GM21423 (cell line): ENCODE results near the gene TOM1L2.
A peak's percentile ranks its signal among the peaks of the same experiment; 100 is the strongest.

Experiments used
- ATAC-seq: cut with Tn5 transposase; IDR thresholded peaks from one replicate; pipeline ENCODE4 v1.9.1; 2021; ENCODE audit warnings: mild to moderate bottlenecking, moderate library complexity; ENCODE audit not compliant: unreplicated experiment

Gene TOM1L2

DNA sequence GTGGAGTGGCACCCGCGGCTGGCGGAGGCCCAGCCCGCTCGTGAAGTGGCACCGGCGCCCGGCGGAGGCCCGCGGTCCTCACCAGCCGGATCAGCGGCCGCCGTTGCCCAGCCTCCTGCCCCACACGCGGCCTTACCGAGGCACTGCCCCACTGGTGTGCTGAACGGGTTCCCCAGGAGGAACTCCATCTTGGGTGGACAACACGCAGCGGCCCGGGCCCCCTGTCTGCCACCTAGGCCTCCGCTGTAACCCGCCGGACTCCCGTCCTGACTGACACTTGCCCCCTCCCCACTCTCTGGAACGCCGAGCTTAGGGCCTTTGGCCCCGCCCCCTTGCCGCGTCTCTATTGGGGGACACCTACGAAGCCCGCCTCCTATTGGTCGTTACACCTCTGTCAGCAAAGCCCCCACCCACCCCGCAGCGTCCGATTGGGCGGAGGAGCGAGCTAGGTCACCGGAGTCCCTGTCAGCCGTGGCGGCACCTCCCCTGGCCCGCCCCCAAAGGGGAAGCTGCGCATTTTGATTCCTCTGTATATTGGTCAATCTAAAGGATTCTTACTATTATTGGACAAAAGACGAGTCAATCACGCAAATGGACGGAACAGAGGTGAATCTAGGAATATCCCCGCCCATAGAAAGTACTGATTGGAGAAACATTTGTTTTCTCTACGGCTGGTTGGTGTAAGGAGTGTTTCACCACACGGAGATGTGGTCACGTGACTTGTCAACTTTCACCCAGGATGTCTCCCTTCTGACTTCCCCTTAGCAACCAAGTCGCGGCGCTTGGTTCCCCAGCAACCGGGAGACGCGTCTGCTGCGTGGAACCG is at the start of gene TOM1L2, which contains the start of gene DRC3:
Gene TOM1L2, minus strand, starts transcription at position 275 of the 826 bp plus-strand sequence. Its CDS starts 87 bp downstream, at position 188.
Gene DRC3, plus strand, starts transcription at position 737 of the 826 bp plus-strand sequence. CDS start 4,737 bp downstream, outside the sequence.
- ATAC-seq, result peak; percentile 94

DNA sequence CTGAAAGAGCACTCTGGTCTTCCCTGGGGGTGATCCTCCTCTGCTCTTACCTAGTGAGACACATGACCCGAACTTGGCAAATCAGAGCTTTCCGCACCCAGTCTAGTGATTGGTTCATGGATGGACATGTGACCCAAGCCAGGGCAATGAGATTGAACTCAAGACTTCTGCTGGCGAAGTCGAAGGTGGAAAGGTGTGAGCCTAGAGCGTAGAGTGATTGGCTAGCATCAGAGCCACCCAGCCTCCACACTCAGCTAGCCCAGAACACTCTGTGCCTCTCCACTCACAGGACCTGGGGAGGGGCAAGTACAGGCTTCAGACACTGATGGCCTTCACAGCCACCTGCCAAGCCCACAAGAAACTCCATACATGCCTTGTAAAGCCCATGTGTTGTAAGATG is 49.2 kb upstream of the TOM1L2 start:
- ATAC-seq, result no peak

- ATAC-seq, result no peak
These were observed 48.8 kb upstream of the TOM1L2 start for GRCh38 chr17:18020971-18021370.

- ATAC-seq, result no peak
These were observed 47.6 kb upstream of the TOM1L2 start for GRCh38 chr17:18019838-18020154.

DNA sequence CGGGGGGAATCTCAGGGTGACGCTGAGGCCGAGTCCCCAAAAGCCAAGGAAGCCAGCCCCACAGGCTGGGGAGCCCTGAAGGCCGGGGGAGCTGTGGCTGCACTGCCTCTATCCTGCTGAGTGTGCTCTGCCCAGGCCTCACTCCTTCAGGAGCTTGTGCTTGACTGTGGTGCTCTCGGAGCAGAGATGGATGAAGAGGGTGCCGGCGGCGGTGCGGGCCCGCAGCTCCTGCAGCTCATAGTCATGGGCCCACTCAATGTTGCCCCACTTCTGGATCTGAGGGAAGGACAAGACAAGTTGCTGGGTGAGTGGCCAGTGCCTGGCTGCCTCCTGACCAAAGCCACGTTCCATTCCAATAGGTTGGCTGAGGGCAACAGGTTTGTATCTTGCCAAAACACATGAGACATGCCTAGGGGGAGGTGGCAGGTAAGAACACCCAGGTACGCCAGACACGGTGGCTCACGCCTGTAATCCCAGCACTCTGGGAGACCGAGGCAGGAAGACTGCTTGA is 46.3 kb upstream of the TOM1L2 start:
- ATAC-seq, result no peak

DNA sequence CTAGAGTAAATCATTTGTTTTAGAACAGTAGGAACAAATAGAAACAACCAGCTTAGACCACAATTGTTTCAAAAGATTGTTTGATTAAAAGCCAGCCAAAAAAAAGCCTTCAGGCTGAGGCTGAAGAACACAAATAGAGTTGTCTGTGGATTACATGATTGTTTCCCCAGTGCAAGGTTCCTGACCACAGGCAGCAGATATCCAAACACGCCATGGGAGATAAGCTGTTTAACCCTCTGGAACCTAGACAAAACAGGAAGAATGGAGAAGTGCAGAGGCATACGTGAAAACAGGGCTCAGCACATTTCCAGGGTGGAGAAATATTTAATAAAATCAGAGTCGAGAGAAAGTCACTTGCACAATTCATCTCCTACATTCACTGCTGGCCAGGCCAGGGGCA is 45.8 kb upstream of the TOM1L2 start:
- no peak for ATAC-seq

GRCh38 chr17:18016426-18016825 is 44.2 kb upstream of the TOM1L2 start:
- no peak for ATAC-seq

DNA sequence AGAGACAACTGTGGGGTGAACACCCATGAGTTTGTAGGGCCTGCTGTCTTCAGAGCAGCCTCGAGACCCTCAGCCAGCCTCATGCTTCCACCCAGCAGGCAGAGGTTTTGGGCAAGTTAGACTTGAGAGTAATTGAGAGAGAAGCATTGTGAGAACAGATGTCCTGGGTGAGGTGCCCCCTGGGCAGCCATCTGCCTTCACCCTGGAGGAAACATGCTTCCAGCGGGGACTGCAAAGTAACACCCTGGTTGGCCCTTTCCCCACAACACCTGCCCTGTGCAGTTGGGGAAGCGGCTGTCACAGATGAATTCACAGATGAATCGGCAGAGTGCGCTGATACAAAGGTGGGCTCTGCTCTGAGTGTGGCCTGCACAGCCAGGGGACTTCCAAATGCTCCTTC is 43.4 kb upstream of the TOM1L2 start:
- no peak for ATAC-seq

GRCh38 chr17:18014006-18014405 is 41.8 kb upstream of the TOM1L2 start:
- ATAC-seq, result no peak

- no peak for ATAC-seq
These were observed 39.1 kb upstream of the TOM1L2 start for GRCh38 chr17:18011286-18011685.

DNA sequence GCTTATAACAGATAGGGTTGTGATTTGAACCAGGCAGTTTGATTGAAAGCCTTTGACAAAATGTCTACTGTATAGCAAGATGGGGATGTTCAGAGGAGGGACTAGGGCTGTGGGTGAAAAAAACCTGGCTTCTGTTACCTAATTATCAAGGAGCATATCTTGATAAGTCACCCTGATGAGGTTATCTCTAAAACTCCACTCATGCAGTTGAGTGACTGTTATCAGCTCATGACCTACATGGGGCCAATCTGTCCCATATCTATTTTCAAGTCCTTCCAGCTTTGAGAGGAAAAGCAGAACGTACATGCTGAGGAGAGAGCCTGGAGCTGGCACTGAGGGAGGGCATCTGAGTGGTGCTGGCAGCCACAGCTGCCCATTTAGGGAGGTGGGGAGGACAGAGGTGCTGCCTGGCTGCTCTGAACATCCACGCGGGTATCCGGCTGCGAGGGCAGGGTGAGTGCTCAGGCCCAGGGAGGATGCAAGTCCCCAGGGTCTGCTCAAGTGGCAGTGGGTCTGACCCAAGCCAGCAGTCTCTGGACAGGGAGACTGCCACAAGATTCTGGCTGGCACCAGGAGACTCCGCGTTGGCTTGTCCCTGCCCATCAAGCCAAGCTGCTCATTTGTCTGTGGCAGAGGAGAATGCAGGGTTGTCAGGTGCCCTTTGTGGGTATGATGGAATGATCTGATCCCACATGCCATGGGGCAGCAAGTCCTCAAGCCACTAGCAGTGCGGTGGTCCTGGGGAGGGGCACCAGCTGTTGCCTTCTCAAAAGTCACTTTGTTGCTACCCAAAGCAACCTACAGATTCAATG is 37.6 kb upstream of the TOM1L2 start:
- ATAC-seq, result no peak

- no peak for ATAC-seq
These were observed 36.5 kb upstream of the TOM1L2 start for GRCh38 chr17:18008496-18009268.

- no peak for ATAC-seq
These were observed 34.5 kb upstream of the TOM1L2 start for GRCh38 chr17:18006495-18007239.

- no peak for ATAC-seq
These were observed 33.3 kb upstream of the TOM1L2 start for GRCh38 chr17:18005496-18005895.

DNA sequence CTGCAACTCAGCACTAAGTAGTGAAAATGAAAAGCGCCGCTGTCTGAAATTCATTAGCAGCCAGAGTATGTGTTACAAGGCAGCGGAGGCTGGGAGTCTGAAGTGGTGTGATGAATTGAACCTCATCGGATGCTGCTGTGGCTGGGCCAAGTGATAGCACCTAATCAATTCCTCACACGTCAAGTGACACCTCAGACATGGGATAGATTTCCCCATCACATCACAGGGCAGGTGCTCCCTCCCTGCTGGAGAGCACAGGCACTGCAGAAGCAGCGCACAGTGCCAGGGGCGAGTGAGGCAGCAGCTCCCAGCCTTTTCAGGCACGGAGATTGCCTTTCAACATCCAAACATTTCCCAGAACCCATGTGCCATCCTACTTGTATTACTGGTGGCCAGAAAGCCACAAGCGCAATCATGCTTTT is 32.7 kb upstream of the TOM1L2 start:
- ATAC-seq, result no peak

DNA sequence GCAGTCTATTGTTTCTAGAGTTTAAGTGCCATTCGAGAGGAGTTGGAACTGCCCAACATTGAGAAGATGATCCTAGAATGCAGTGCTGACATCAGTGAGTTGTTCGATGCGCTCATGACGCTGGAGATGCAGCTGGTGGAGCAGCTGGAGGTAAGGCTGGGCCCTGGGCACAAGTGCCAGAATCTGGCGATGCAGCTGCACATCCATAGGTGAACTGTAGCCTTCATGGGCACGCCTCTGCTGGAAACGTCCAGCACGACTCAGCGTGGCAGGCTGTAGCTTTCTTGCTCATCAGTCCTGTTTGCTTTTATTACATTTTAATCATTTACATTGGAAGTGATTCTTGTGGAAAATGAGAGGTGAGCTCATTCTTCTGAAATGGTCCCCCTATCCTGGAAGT is 32.1 kb upstream of the TOM1L2 start:
- ATAC-seq, result no peak

- ATAC-seq, result no peak
These were observed 30.0 kb upstream of the TOM1L2 start for GRCh38 chr17:18002171-18002570.

DNA sequence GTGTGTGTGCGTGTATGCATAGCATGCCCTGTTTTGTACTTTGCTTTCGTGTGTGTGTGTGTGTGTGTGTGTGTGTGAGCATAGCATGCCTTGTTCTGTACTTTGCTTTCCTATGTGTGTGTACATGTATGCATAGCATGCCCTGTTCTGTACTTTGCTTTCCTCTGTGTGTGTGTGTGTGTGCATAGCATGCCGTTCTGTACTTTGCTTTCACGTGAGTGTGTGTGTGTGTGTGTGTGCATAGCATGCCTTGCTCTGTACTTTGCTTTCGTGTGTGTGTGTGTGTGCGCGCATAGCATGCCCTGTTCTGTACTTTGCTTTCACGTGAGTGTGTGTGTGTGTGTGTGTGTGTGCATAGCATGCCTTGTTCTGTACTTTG is 27.8 kb upstream of the TOM1L2 start:
- no peak for ATAC-seq

- no peak for ATAC-seq
These were observed 27.3 kb upstream of the TOM1L2 start for GRCh38 chr17:17999364-18000029.

- ATAC-seq, result no peak
These were observed 26.7 kb upstream of the TOM1L2 start for GRCh38 chr17:17998934-17999333.
